NCI-H2227 treated with DMSO at 0.1 percent for 48 hours (cell line): ENCODE data around the gene ALLC.

Experiments used
- DNase-seq: peaks from one replicate; lab custom pipeline; 2025; lab: John Stamatoyannopoulos, UW

The ALLC gene

GRCh38 chr2:3751251-3751650 lies 93.3 kb downstream of the ALLC start:
- no peak for DNase-seq

- DNase-seq = no peak
Measured at GRCh38 chr2:3751806-3752205, 93.8 kb downstream of the ALLC start.
